AG04450 (cell line): ENCODE measurements around the gene OXSR1. TPM values are rescaled to one million over a fixed set of nuclear protein-coding genes. Genes with fewer than 3 reads are reported as not detected.
"Not testable (repeated sequence)": the region's sequence is repeated elsewhere in the genome, so short reads cannot be mapped to it uniquely, and the experiment has no call there.

Source experiments
- CTCF ChIA-PET: fragments of 300-600, 350-600 bp; formaldehyde crosslinking; extraction: SDS; loops from one replicate; lab custom pipeline; 2022; ENCODE audit warnings: antibody characterized with exemption, inconsistent platforms; lab: Charles Lee
- POLR2A ChIA-PET: fragments of 350-600 bp; formaldehyde crosslinking; extraction: SDS; loops from one replicate; lab custom pipeline; 2021; ENCODE audit warnings: antibody characterized with exemption, inconsistent platforms; lab: Yijun Ruan, JAX
- DNase-seq: peaks from one replicate; pipeline ENCODE4 v3.0.0-alpha.2; 2011; ENCODE audit warnings: low read depth, low spot score
- H3K27ac ChIP-seq: one replicate; pipeline ENCODE4 v1.5.1; 2012; ENCODE audit warnings: low read depth, low read length, control low read depth
- H3K27me3 ChIP-seq: one replicate; pipeline ENCODE4 v1.6.0; 2012; ENCODE audit warnings: low read length; ENCODE audit not compliant: control insufficient read depth, insufficient read depth
- H3K4me3 ChIP-seq: 2 replicates; pipeline ENCODE4 v1.5.1; 2011; ENCODE audit warnings: mild to moderate bottlenecking, low read depth, low read length, control low read depth
- H3K9me3 ChIP-seq: 2 replicates; pipeline ENCODE4 v1.5.1; 2012; ENCODE audit warnings: low read length; ENCODE audit not compliant: control insufficient read depth, insufficient read depth
- CTCF ChIP-seq: IDR thresholded peaks from 2 replicates; pipeline ENCODE4 v1.5.1; 2011; ENCODE audit warnings: low read depth, low read length, control low read depth, inconsistent platforms
- polyA plus RNA-seq: library from polyadenylated mRNA; depleted of rRNA; stranded (reverse); fragments of >200 nt; gene quantifications from 2 replicates; pipeline ENCODE4 v1.2.3, GENCODE V29; 2011

OXSR1 gene
- polyA plus RNA-seq, 1 experiment, result 42.3 TPM

- no peak for TF ChIP-seq CTCF
- POLR2A ChIA-PET, result no interaction called here
Measured at GRCh38 chr3:38235466-38235865, 70.1 kb downstream of the OXSR1 start.

GRCh38 chr3:38238416-38239008 is 73.2 kb downstream of the OXSR1 start:
- Histone ChIP-seq H3K27ac (no peak overlapping the region), H3K4me3 (no peak overlapping the region), H3K27me3 (no peaks in the 10 kb centered on the region), H3K9me3 (no peaks in the 10 kb centered on the region)
- ChIA-PET CTCF (interaction anchor here (0.9 kb wide), 1 partner anchor 9 kb away, joined by 4 read pairs; no protein-coding TSS in a partner anchor), POLR2A (no interaction called here)
- no peak for DNase-seq
- no peak for TF ChIP-seq CTCF

More at GRCh38 chr3:38235466-38235865, 70.1 kb downstream of the OXSR1 start:
- Histone ChIP-seq H3K27me3 (no peaks in the 10 kb centered on the region), H3K9me3 (no peaks in the 10 kb centered on the region), H3K4me3 (no peak overlapping the region), H3K27ac (no peak overlapping the region)
- DNase-seq, result no peak
- CTCF ChIA-PET, result no interaction called here

GRCh38 chr3:38242812-38243211 is 77.5 kb downstream of the OXSR1 start:
- H3K9me3 ChIP-seq, H3K27ac ChIP-seq, H3K4me3 ChIP-seq, DNase-seq, CTCF ChIA-PET, H3K27me3 ChIP-seq: not testable (repeated sequence)
- POLR2A ChIA-PET, result interaction anchor here (0.9 kb wide), 1 partner anchor 105 kb away, joined by 4 read pairs; the partner anchor contains the start of gene ACAA1

- Histone ChIP-seq H3K9me3 (no peaks in the 10 kb centered on the region), H3K27me3 (no peaks in the 10 kb centered on the region), H3K27ac (no peak overlapping the region), H3K4me3 (no peak overlapping the region)
- no peak for DNase-seq
- ChIA-PET POLR2A (no interaction called here), CTCF (interaction anchor here (1.2 kb wide), 1 partner anchor 129 kb away, joined by 4 read pairs; no protein-coding TSS in a partner anchor)
- TF ChIP-seq CTCF, result no peak
Measured at GRCh38 chr3:38245930-38246329, 80.6 kb downstream of the OXSR1 start.

- H3K9me3 ChIP-seq, result no peaks in the 10 kb centered on the region
- no peaks in the 10 kb centered on the region for H3K27me3 ChIP-seq
- peak; percentile 64 for DNase-seq
- CTCF ChIA-PET, result interaction anchor here (0.8 to 1.8 kb wide), 9 partner anchors 9 to 131 kb away, joined by 3 to 9 read pairs (median 4); partner anchors contain the start of genes ACAA1 and XYLB
- H3K4me3 ChIP-seq, result no peak overlapping the region
- no peak overlapping the region for H3K27ac ChIP-seq
- TF ChIP-seq CTCF, result peak; percentile 43
- POLR2A ChIA-PET, result interaction anchor here (0.7 to 1.2 kb wide), 2 partner anchors 83 to 110 kb away, joined by 3 to 7 read pairs; partner anchors contain the start of genes ACAA1 and OXSR1
Measured at GRCh38 chr3:38247366-38248035, 82.2 kb downstream of the OXSR1 start.
